HTR-8/SVneo (cell line): Measurements from ENCODE around the gene KCNK3.
"Not testable (repeated sequence)": the region's sequence is repeated elsewhere in the genome, so short reads cannot be mapped to it uniquely, and the experiment has no call there.

ENCODE experiments used
- DNase-seq: peaks from one replicate; pipeline ENCODE4 v3.0.0; 2011; ENCODE audit warnings: low spot score, mixed read lengths; ENCODE audit not compliant: insufficient read length
- FAIRE-seq: peaks from 2 replicates; lab custom pipeline; 2011; peaks lifted over from hg19 to GRCh38; lab: Jason Lieb, UNC

Gene KCNK3

GRCh38 chr2:26745609-26746327 is 53.2 kb downstream of the KCNK3 start:
- FAIRE-seq (no peak), DNase-seq (peak; percentile 83)

GRCh38 chr2:26746934-26747333 is 54.4 kb downstream of the KCNK3 start:
- FAIRE-seq (no peak), DNase-seq (no peak)

- DNase-seq, FAIRE-seq: not testable (repeated sequence)
Measured at GRCh38 chr2:26749787-26750420, 57.4 kb downstream of the KCNK3 start.

DNA sequence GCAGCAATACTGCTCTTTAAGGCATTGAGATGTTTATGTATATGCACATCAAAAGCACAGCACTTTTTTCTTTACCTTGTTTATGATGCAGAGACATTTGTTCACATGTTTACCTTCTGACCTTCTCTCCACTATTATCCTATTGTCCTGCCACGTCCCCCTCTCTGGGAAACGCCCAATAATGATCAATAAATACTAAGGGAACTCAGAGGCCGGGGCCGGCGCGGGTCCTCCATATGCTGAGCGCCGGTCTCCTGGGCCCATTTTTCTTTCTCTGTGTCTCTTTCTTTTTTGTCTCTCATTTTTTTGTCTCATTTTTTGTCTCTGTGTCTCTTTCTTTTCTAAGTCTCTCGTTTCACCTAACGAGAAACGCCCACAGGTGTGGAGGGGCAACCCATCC is 57.9 kb downstream of the KCNK3 start:
- DNase-seq, FAIRE-seq: not testable (repeated sequence)

DNA sequence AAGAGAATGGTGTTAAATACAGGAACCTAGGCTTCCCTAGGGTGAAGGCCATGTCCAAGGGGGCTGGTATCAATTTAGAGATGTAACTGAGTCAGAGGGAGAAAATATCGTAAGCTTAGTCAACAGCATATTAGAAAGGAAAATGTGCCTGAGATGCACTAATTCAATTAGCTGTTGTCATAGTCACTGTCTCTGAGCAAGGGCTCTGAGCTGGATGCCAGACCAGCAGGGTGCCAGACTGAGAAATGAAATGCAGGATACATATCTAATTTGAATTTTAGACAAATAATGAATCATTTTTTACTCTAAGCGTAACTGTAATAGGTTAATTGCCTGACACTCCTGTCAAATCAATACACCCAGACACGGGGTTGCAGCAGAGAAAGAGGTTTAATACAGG is 60.1 kb downstream of the KCNK3 start:
- no peak for FAIRE-seq
- DNase-seq = no peak

GRCh38 chr2:26754539-26754938 is 62.0 kb downstream of the KCNK3 start:
- FAIRE-seq (no peak), DNase-seq (no peak)

DNA sequence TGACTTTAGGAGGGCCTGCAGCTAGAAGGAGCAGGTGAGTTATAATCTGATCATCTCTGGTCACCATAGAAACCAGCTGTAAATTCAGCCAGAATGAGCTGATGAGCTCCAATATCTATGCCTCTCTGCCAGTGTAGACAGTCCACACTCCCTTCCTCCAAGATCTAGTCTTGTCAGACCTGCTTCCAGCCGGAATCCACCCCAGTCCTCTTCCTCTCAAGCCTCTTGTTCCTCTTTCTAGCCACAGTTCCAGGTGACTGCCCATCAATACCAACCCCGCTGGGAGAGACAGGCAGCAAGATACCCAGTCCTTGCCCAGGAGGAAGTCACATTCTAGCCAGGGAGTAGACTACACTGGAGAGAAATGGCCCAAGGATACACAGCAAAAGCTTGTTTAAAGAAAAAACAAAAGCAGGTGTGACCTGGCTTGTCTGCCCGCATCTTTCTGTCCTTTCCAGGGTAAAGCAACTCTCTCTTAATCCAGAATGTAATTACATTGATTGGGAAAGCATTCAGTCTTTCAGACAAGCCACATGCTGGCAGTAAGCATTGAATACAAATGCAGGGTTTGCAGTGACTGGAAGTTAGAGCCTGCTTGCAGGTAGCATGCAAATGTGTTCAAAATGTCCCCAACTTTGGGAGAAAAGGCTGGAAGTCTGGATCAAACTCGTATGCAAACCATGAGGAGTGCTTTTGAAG is 62.6 kb downstream of the KCNK3 start:
- DNase-seq = no peak

GRCh38 chr2:26756337-26756736 is 63.8 kb downstream of the KCNK3 start:
- DNase-seq (no peak), FAIRE-seq (no peak)

More for the DNA sequence above, 62.6 kb downstream of the KCNK3 start:
- FAIRE-seq = no peak

- peak; percentile 41 for DNase-seq
- peak; percentile 59 for FAIRE-seq
Measured at GRCh38 chr2:26757873-26758789, 65.6 kb downstream of the KCNK3 start.

DNA sequence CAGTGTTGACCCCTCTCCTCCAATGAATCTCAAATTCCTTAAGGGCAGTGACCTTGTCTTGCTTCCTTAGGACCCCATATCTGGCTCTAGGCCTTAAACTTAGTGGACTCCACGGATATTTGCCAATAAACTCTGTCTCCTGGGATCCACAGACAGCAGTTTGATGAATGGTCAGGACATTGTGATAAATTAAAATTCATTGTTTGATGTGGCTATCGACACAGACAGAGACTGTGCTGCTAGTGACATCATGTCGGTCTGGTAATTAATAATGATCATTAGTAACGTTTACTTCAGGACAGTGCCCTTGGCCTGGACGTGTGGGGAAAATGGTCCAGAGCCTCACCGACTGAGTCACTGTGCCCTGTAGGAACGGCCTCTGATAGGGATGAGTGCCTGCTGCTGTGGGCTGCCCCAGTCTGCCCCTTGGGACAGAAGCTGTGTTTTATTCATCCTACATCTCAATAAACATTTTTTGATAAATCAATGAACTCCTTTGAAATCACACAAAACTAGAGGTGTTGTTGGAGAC is 66.3 kb downstream of the KCNK3 start:
- no peak for DNase-seq
- FAIRE-seq = peak; percentile 20

GRCh38 chr2:26759845-26760244 is 67.3 kb downstream of the KCNK3 start:
- FAIRE-seq = no peak

GRCh38 chr2:26760991-26761390 is 68.5 kb downstream of the KCNK3 start:
- not testable (repeated sequence) for DNase-seq, FAIRE-seq

More at GRCh38 chr2:26759845-26760244, 67.3 kb downstream of the KCNK3 start:
- no peak for DNase-seq

DNA sequence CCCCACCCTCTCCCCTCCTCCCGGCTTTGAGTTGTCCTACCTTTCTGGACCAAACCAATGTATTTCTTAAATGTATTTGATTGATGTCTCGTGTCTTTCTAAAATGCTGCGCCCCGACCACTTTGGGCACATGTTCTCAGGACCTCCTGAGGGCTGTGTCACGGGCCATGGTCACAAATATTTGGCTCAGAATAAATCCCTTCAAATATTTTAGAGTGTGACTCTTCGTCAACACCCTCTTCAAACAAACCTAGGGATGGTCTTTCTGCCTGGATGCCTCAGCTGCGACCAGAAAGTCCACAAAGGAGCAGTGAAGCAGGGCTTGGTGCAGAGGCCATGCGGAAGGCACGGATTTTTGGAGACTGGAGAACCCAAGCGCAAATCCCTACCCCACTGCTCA is 70.5 kb downstream of the KCNK3 start:
- no peak for FAIRE-seq
- no peak for DNase-seq

DNA sequence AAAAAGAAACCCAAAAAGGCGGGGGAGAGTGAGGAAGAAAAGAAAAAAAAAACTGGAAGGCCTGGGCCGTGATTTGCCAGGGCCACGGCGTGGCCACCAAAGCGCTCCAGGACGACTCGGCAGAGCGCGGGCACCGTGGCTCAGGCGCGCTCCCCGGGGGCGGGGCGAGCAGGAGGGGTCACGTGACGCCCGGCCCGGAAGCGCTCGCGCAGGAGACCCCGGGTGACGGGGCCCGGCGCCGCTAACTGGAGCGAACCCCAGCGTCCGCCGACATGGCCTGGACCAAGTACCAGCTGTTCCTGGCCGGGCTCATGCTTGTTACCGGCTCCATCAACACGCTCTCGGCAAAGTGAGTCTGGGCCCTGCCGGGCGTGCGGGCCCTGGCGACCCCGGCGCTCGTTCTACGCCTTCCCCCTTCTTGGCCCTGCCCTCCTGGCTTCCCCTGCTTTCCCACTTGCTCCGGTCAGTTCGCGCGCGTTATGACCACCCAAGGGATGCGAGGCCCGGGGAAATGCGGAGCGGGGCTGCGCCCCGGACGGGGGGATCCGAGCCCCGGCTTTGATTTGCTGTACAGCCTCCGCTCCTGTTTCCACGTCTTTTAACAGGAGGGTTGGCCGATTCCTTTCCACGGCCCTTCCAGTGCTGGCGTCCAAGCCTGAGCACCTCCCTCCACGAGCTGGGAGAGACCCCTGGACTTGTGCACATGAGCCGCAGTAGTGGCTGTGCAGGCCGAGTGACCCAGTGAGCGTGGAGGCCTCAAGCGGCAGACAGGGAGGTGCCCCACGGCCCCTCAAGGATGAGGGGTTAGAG is 71.8 kb downstream of the KCNK3 start, which contains the start of gene SLC35F6:
SLC35F6 (plus strand) TSS at position 207 of the 810 bp plus-strand sequence; CDS start at position 273, 66 bp downstream.
- DNase-seq = peak; percentile 87
- no peak for FAIRE-seq

DNA sequence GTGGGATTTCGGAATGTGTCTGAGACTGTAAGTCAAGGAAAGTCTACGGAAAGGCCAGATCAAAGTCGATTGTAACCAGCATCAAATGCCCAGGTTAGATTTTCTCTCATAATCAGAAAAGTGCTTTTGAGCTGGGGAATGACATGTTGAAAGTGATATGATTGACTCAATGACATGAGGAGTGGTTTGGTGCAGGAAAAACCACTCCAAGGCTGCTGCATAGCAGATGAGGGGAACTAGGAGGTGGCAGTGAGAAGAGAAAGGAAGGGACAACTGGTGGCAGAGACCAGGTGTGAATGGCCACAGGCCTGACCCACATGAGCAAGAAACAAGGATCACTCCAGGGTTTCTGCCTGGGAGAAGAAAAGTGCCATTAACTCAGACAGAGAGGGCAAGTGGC is 72.4 kb downstream of the KCNK3 start:
- DNase-seq (no peak), FAIRE-seq (no peak)

DNA sequence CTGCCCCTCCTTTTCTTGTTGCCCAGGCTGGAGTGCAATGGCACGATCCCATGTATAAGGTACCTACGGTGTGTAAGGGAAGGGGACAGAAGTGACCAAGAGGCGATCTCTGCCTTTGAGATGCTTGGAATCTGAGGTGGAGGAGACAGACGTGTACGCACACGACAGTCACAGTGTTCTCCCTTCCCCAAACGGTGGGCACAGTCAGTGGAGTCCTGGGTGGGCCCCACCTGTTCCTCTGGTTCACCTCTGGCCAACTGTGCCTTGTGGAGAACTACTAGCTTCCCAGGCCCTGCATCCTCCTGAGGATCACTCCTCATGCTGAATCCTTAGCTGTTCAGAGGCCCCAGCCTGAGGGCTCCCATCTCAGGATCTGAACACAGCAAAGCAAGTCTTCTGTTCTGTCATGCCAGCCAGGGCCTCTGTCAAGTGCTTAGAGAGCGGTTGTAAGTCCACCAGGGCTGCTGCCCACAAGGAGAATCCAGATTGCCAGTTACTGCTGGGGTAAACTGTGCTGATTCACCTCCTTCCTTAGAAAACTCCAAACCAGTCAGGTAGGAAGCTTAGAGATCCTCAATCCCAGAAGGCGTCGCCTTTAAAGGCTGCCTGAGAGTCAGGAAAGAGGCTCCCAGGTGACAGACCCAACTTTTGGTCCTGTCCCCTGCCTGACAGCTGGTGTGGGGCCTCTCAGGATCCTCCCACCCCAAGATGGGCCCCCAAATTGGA is 73.1 kb downstream of the KCNK3 start:
- DNase-seq (no peak), FAIRE-seq (no peak)

DNA sequence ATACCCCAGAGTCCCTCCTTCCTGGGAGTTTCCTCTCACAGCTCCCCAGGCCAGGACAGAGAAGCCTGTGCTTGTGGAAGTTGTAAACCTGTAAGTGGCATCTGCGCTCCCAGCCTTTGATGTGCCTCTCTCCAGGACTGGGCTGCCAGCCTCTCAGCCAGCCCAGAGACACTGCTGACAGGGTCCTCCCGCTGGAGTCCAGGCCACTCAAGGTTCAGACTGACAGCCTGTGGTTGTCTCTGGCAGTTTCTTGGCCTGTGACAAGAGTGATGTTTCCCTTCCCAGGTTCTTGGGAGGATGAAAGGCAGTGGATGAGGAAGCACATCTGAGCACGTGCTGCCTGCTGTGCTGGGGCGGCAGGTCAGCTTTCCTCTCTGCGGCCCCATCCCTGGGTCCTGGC is 74.6 kb downstream of the KCNK3 start:
- no peak for DNase-seq

DNA sequence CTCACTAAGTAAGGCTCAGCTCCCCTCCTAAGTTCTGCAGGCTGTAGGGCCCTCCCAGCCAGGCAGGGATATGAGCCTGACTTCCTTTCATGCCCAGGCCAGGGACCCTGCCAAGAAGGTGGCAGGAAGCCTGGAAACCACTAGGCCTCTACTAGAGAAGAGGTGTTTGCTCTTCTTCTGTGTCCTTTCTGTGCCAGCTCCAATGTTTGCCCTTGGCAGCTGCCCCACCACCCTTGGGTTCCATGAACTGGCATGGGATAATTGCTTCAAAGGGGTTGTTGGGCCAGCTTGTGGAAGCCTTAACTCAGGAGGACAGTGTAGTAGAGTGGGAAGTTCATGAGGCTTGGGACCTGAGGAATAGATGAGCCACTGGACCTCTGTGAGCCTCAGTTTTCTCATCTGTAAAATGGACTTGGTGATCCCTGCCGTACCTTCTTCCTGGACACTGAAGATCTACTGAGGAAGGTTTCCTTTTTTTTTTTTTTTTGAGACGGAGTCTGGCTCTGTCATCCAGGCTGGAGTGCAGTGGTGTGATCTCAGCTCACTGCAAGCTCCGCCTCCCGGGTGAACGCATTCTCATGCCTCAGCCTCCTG is 75.5 kb downstream of the KCNK3 start:
- DNase-seq (no peak), FAIRE-seq (no peak)

More for the DNA sequence above, 74.6 kb downstream of the KCNK3 start:
- no peak for FAIRE-seq
